A549 (cell line): ENCODE results near the gene ZNF407.

Experiments used
- CBX8 ChIP-seq: fragments of 200-600 bp; sonication (generic); IDR thresholded peaks from 2 replicates; pipeline ENCODE4 v1.6.1; 2016
- CHD2 ChIP-seq: fragments of 150-350 bp; IDR thresholded peaks from 2 replicates; pipeline ENCODE4 v1.6.1; 2014; ENCODE audit warnings: low read length; ENCODE audit not compliant: partially characterized antibody
- EP300 ChIP-seq, 2 experiments: fragments of >200 bp; sonication (Bioruptor Twin); formaldehyde crosslinking; IDR thresholded peaks; 2 replicates in 1 of 2; 3 replicates in 1 of 2; pipeline ENCODE4 v1.6.1; 2016 to 2017
- JUN ChIP-seq, 2 experiments: fragments of >200 bp; sonication (Bioruptor Twin); formaldehyde crosslinking; IDR thresholded peaks; 2 replicates in 1 of 2; 3 replicates in 1 of 2; pipeline ENCODE4 v1.6.1; 2016 to 2017
- JUNB ChIP-seq: fragments of >200 bp; sonication (Bioruptor Twin); formaldehyde crosslinking; IDR thresholded peaks from 2 replicates; pipeline ENCODE4 v1.6.1; 2016
- MAFK ChIP-seq: fragments of 450-650 bp; IDR thresholded peaks from 2 replicates; pipeline ENCODE4 v1.6.1; 2014; ENCODE audit not compliant: partially characterized antibody
- PHF8 ChIP-seq: fragments of 200-600 bp; sonication (generic); IDR thresholded peaks from 2 replicates; pipeline ENCODE4 v1.6.1; 2016; ENCODE audit warnings: low read depth, mild to moderate bottlenecking, antibody characterized with exemption, moderate library complexity, borderline replicate concordance
- RAD21 ChIP-seq, 2 experiments: fragments of >200 bp in 1 of 2; sonication (Bioruptor Twin) in 1 of 2; formaldehyde crosslinking in 1 of 2; IDR thresholded peaks in 1 of 2; conservative IDR thresholded peaks in 1 of 2; 2 replicates in 1 of 2; 3 replicates in 1 of 2; pipeline ENCODE4 v1.6.1; 2012 to 2018; ENCODE audit warnings: inconsistent platforms in 1 of 2
- RFX5 ChIP-seq: fragments of 450-650 bp; IDR thresholded peaks from 2 replicates; pipeline ENCODE4 v1.7.1; 2014; ENCODE audit warnings: antibody characterized with exemption, mild to moderate bottlenecking, moderate library complexity
- TF ChIP-seq, protein P1 (sequence below): fragments of >200 bp; sonication (Bioruptor Twin); formaldehyde crosslinking; IDR thresholded peaks from 3 replicates; pipeline ENCODE4 v1.5.1; 2016
- TF ChIP-seq, protein P2 (sequence below): IDR thresholded peaks from 2 replicates; pipeline ENCODE4 v1.6.1; 2012; ENCODE audit warnings: low read depth, borderline replicate concordance
- TF ChIP-seq, protein P3 (sequence below): fragments of 200-600 bp; sonication (generic); IDR thresholded peaks from 2 replicates; pipeline ENCODE4 v1.6.1; 2016; ENCODE audit warnings: antibody characterized with exemption, mild to moderate bottlenecking, moderate library complexity
- TF ChIP-seq, protein P4 (sequence below): fragments of 450-650 bp; IDR thresholded peaks from 2 replicates; pipeline ENCODE4 v1.6.1; 2014; ENCODE audit warnings: antibody characterized with exemption

DNA sequence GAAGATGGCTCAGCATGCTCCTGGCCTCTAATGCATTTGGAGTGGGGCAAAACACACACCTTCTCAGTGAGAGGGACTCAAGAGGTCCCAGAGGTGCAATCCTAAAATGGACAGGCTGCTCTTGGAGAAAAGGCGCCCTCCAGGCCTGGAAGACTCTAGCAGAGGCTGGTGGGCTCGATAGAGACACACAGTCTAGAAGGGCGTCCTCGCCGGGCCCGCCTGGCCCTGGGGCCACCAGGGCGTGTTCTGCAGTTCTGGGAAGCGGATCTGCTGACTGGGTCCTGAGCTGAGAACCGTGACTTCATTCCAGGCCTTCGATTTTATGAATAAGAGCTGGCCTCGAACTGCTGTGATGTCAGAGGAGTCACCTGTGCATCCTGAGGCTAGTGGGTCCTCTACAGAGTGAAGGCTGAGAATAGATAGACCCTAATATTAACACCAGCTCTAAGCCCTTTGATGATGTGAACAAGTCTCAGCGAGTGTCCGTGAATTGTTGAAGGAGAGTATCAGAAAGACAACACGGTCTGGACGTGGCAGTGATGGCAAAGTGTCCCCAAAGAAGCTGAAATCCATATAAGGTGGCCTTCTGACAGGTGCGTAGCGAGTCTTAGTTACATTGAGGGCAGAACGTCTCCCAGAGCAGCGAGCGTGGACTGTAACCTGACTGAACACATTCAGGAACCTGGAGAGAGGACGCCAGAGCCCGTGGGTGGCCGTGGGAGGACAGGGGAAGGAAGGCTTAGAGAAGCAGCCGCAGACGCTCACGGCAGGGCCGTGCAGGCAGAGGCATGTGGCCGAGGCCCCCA lies 474.4 kb downstream of the ZNF407 start:
- TF ChIP-seq, protein P1, sequence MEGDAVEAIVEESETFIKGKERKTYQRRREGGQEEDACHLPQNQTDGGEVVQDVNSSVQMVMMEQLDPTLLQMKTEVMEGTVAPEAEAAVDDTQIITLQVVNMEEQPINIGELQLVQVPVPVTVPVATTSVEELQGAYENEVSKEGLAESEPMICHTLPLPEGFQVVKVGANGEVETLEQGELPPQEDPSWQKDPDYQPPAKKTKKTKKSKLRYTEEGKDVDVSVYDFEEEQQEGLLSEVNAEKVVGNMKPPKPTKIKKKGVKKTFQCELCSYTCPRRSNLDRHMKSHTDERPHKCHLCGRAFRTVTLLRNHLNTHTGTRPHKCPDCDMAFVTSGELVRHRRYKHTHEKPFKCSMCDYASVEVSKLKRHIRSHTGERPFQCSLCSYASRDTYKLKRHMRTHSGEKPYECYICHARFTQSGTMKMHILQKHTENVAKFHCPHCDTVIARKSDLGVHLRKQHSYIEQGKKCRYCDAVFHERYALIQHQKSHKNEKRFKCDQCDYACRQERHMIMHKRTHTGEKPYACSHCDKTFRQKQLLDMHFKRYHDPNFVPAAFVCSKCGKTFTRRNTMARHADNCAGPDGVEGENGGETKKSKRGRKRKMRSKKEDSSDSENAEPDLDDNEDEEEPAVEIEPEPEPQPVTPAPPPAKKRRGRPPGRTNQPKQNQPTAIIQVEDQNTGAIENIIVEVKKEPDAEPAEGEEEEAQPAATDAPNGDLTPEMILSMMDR = no peak
- TF ChIP-seq, protein P2, sequence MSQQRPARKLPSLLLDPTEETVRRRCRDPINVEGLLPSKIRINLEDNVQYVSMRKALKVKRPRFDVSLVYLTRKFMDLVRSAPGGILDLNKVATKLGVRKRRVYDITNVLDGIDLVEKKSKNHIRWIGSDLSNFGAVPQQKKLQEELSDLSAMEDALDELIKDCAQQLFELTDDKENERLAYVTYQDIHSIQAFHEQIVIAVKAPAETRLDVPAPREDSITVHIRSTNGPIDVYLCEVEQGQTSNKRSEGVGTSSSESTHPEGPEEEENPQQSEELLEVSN = no peak
- TF ChIP-seq MAFK (no peak), EP300 (IDR thresholded peaks at IDR 0.05) (no peak), CBX8 (no peak), RAD21 (conservative IDR thresholded peaks at IDR 0.05 in 1 of 2, IDR thresholded peaks at IDR 0.05 in 1 of 2) (no peak), PHF8 (no peak), CHD2 (no peak), RFX5 (no peak), JUNB (no peak), JUN (IDR thresholded peaks at IDR 0.05) (no peak)
- TF ChIP-seq, protein P3, sequence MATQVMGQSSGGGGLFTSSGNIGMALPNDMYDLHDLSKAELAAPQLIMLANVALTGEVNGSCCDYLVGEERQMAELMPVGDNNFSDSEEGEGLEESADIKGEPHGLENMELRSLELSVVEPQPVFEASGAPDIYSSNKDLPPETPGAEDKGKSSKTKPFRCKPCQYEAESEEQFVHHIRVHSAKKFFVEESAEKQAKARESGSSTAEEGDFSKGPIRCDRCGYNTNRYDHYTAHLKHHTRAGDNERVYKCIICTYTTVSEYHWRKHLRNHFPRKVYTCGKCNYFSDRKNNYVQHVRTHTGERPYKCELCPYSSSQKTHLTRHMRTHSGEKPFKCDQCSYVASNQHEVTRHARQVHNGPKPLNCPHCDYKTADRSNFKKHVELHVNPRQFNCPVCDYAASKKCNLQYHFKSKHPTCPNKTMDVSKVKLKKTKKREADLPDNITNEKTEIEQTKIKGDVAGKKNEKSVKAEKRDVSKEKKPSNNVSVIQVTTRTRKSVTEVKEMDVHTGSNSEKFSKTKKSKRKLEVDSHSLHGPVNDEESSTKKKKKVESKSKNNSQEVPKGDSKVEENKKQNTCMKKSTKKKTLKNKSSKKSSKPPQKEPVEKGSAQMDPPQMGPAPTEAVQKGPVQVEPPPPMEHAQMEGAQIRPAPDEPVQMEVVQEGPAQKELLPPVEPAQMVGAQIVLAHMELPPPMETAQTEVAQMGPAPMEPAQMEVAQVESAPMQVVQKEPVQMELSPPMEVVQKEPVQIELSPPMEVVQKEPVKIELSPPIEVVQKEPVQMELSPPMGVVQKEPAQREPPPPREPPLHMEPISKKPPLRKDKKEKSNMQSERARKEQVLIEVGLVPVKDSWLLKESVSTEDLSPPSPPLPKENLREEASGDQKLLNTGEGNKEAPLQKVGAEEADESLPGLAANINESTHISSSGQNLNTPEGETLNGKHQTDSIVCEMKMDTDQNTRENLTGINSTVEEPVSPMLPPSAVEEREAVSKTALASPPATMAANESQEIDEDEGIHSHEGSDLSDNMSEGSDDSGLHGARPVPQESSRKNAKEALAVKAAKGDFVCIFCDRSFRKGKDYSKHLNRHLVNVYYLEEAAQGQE = no peak
- TF ChIP-seq, protein P4, sequence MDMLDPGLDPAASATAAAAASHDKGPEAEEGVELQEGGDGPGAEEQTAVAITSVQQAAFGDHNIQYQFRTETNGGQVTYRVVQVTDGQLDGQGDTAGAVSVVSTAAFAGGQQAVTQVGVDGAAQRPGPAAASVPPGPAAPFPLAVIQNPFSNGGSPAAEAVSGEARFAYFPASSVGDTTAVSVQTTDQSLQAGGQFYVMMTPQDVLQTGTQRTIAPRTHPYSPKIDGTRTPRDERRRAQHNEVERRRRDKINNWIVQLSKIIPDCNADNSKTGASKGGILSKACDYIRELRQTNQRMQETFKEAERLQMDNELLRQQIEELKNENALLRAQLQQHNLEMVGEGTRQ = no peak
